HG03095 (cell line): ENCODE results near the gene PANX3.
"Not testable (repeated sequence)": the region's sequence is repeated elsewhere in the genome, so short reads cannot be mapped to it uniquely, and the experiment has no call there.

Source experiments
- ATAC-seq: cut with Tn5 transposase; IDR thresholded peaks from one replicate; pipeline ENCODE4 v1.9.1; 2021; ENCODE audit warnings: moderate library complexity; ENCODE audit not compliant: unreplicated experiment

The PANX3 gene

GRCh38 chr11:124611064-124611463 lies at the start of gene PANX3:
PANX3 (plus strand) TSS chr11:124611428; CDS start chr11:124611557, 129 bp downstream.
- no peak for ATAC-seq

GRCh38 chr11:124569697-124570096 lies 41.5 kb upstream of the PANX3 start, which contains the start of gene OR8A1:
OR8A1 (plus strand) TSS chr11:124569997; CDS start chr11:124570120, 123 bp downstream.
- no peak for ATAC-seq

- no peak for ATAC-seq
These were observed 41.1 kb upstream of the PANX3 start for GRCh38 chr11:124570160-124570559.

- no peak for ATAC-seq
These were observed 33.4 kb upstream of the PANX3 start for GRCh38 chr11:124577716-124578427.

GRCh38 chr11:124578761-124579160 lies 32.5 kb upstream of the PANX3 start:
- ATAC-seq, result no peak

- no peak for ATAC-seq
These were observed 29.4 kb upstream of the PANX3 start for GRCh38 chr11:124581817-124582216.

- ATAC-seq, result no peak
These were observed 28.7 kb upstream of the PANX3 start for GRCh38 chr11:124582565-124582964.

- ATAC-seq, result no peak
These were observed 27.4 kb upstream of the PANX3 start for GRCh38 chr11:124583781-124584180.

GRCh38 chr11:124584681-124585372 lies 26.4 kb upstream of the PANX3 start:
- no peak for ATAC-seq

GRCh38 chr11:124586238-124586860 lies 24.9 kb upstream of the PANX3 start:
- ATAC-seq, result peak; percentile 60

GRCh38 chr11:124591430-124591829 lies 19.8 kb upstream of the PANX3 start:
- ATAC-seq, result no peak

- no peak for ATAC-seq
These were observed 18.6 kb upstream of the PANX3 start for GRCh38 chr11:124592627-124593026.

- ATAC-seq, result no peak
These were observed 15.9 kb upstream of the PANX3 start for GRCh38 chr11:124595302-124595701.

- ATAC-seq, result no peak
These were observed 13.6 kb upstream of the PANX3 start for GRCh38 chr11:124597626-124598025.

GRCh38 chr11:124600621-124601320 lies 10.5 kb upstream of the PANX3 start:
- no peak for ATAC-seq

- ATAC-seq, result no peak
These were observed 9.0 kb upstream of the PANX3 start for GRCh38 chr11:124602193-124602592.

- not testable (repeated sequence) for ATAC-seq
These were observed 8.5 kb upstream of the PANX3 start for GRCh38 chr11:124602723-124603122.

- no peak for ATAC-seq
These were observed 5.5 kb upstream of the PANX3 start for GRCh38 chr11:124605719-124606118.

GRCh38 chr11:124608147-124608546 lies 3.1 kb upstream of the PANX3 start:
- no peak for ATAC-seq

- ATAC-seq, result no peak
These were observed 933 bp upstream of the PANX3 start for GRCh38 chr11:124610295-124610694.

GRCh38 chr11:124612045-124612444 lies 817 bp downstream of the PANX3 start:
- ATAC-seq, result no peak
